Measurements from ENCODE around the gene EFCAB6.
"Not testable (repeated sequence)": the region's sequence is repeated elsewhere in the genome, so short reads cannot be mapped to it uniquely, and the experiment has no call there.

Gene EFCAB6

GRCh38 chr22:43722444-43722843, 89.7 kb downstream of the EFCAB6 start:
- DNase-seq (ENCODE audit: low read depth in 2 of 2) = no peak

GRCh38 chr22:43720716-43721115, 91.4 kb downstream of the EFCAB6 start:
- no peak for DNase-seq (ENCODE audit: low read depth in 2 of 2)

GRCh38 chr22:43714104-43714503, 98.0 kb downstream of the EFCAB6 start:
- no peak for DNase-seq (ENCODE audit: low read depth in 2 of 2)

GRCh38 chr22:43711681-43712080, 100.4 kb downstream of the EFCAB6 start:
- no peak for DNase-seq (ENCODE audit: low read depth in 2 of 2)

- DNase-seq (ENCODE audit: low read depth in 2 of 2) = no peak
These were observed 104.5 kb downstream of the EFCAB6 start for GRCh38 chr22:43707648-43708047.

- no peak for DNase-seq (ENCODE audit: low read depth in 2 of 2)
These were observed 105.4 kb downstream of the EFCAB6 start for GRCh38 chr22:43706571-43707328.

- DNase-seq (ENCODE audit: low read depth in 2 of 2) = no peak
These were observed 106.0 kb downstream of the EFCAB6 start for GRCh38 chr22:43706151-43706550.

GRCh38 chr22:43704051-43704450, 108.1 kb downstream of the EFCAB6 start:
- no peak for DNase-seq (ENCODE audit: low read depth in 2 of 2)

- DNase-seq (ENCODE audit: low read depth in 2 of 2) = no peak
These were observed 113.7 kb downstream of the EFCAB6 start for GRCh38 chr22:43698403-43698802.

GRCh38 chr22:43697894-43698293, 114.2 kb downstream of the EFCAB6 start:
- no peak for DNase-seq (ENCODE audit: low read depth in 2 of 2)

GRCh38 chr22:43693249-43693648, 118.9 kb downstream of the EFCAB6 start:
- no peak for DNase-seq (ENCODE audit: low read depth in 2 of 2)

GRCh38 chr22:43689356-43689755, 122.7 kb downstream of the EFCAB6 start:
- no peak for DNase-seq (ENCODE audit: low read depth in 2 of 2)

GRCh38 chr22:43682851-43683250, 129.3 kb downstream of the EFCAB6 start:
- DNase-seq (ENCODE audit: low read depth in 2 of 2) = no peak

- no peak for DNase-seq (ENCODE audit: low read depth in 2 of 2)
These were observed 130.3 kb downstream of the EFCAB6 start for GRCh38 chr22:43681731-43682360.

GRCh38 chr22:43670513-43670912, 141.6 kb downstream of the EFCAB6 start:
- no peak for DNase-seq (ENCODE audit: low read depth in 2 of 2)

GRCh38 chr22:43669190-43669589, 142.9 kb downstream of the EFCAB6 start:
- no peak for DNase-seq (ENCODE audit: low read depth in 2 of 2)

- DNase-seq (ENCODE audit: low read depth in 2 of 2) = no peak
These were observed 144.4 kb downstream of the EFCAB6 start for GRCh38 chr22:43667656-43668055.

GRCh38 chr22:43666457-43666856, 145.6 kb downstream of the EFCAB6 start:
- no peak for DNase-seq (ENCODE audit: low read depth in 2 of 2)

- DNase-seq (ENCODE audit: low read depth in 2 of 2) = no peak
These were observed 153.3 kb downstream of the EFCAB6 start for GRCh38 chr22:43658823-43659222.

- not testable (repeated sequence) for DNase-seq (ENCODE audit: low read depth in 2 of 2)
These were observed 155.5 kb downstream of the EFCAB6 start for GRCh38 chr22:43656581-43656980.

GRCh38 chr22:43654271-43654670, 157.8 kb downstream of the EFCAB6 start:
- DNase-seq (ENCODE audit: low read depth in 2 of 2) = no peak

- DNase-seq (ENCODE audit: low read depth in 2 of 2) = no peak
These were observed 159.3 kb downstream of the EFCAB6 start for GRCh38 chr22:43652845-43653244.

GRCh38 chr22:43643387-43643786, 168.7 kb downstream of the EFCAB6 start:
- DNase-seq (ENCODE audit: low read depth in 2 of 2) = no peak
